HCT116 (cell line): Measurements from ENCODE around the gene CASP9.

ENCODE experiments used
- CTCF ChIP-seq, 3 experiments: fragments of 200-600 bp in 1 of 3; sonication (generic) in 1 of 3; IDR thresholded peaks in 2 of 3; conservative IDR thresholded peaks in 1 of 3; 2 replicates each; pipeline ENCODE4 v1.5.1; 2012 to 2017; ENCODE audit warnings: low read depth in 2 of 3, low read length in 2 of 3, antibody characterized with exemption in 1 of 3, borderline replicate concordance in 1 of 3, control low read depth in 1 of 3, mild to moderate bottlenecking in 1 of 3, mixed read lengths in 1 of 3, mixed run types in 1 of 3, moderate library complexity in 1 of 3; ENCODE audit not compliant: insufficient read depth in 1 of 3
- EGR1 ChIP-seq: IDR thresholded peaks from 2 replicates; pipeline ENCODE4 v1.6.1; 2012; ENCODE audit warnings: low read depth
- EZH2 ChIP-seq: fragments of 200-600 bp; sonication (generic); IDR thresholded peaks from 2 replicates; pipeline ENCODE4 v1.6.1; 2017; ENCODE audit warnings: antibody characterized with exemption, mixed run types
- FOSL1 ChIP-seq: IDR thresholded peaks from 2 replicates; pipeline ENCODE4 v1.6.1; 2012; ENCODE audit warnings: low read depth
- JUND ChIP-seq: IDR thresholded peaks from 2 replicates; pipeline ENCODE4 v1.6.1; 2012
- MAX ChIP-seq: IDR thresholded peaks from 2 replicates; pipeline ENCODE4 v1.6.1; 2012
- POLR2A ChIP-seq: IDR thresholded peaks from 2 replicates; pipeline ENCODE4 v1.7.0; 2011; ENCODE audit warnings: borderline replicate concordance; ENCODE audit not compliant: insufficient read depth, insufficient read length; ENCODE audit errors: extremely low read depth
- POLR2AphosphoS5 ChIP-seq: IDR thresholded peaks from 2 replicates; pipeline ENCODE4 v1.6.1; 2011; ENCODE audit warnings: mild to moderate bottlenecking, low read depth, low read length, moderate library complexity
- SIN3A ChIP-seq: IDR thresholded peaks from 2 replicates; pipeline ENCODE4 v1.6.1; 2012; ENCODE audit warnings: low read depth
- YY1 ChIP-seq: IDR thresholded peaks from 2 replicates; pipeline ENCODE4 v1.6.1; 2011; ENCODE audit warnings: low read length, low read depth, moderate library complexity, mild to moderate bottlenecking; ENCODE audit not compliant: insufficient replicate concordance; ENCODE audit errors: extremely low read depth

GRCh38 chr1:15452866-15453571 lies 71.0 kb downstream of the CASP9 start:
- TF ChIP-seq POLR2A, result no peak
- no peak for TF ChIP-seq EZH2
- TF ChIP-seq CTCF (IDR thresholded peaks at IDR 0.05 in 2 of 3, conservative IDR thresholded peaks at IDR 0.05 in 1 of 3; ENCODE audit: borderline replicate concordance in 1 of 3, insufficient read depth in 1 of 3, low read depth in 2 of 3, low read length in 2 of 3), result no peak
- TF ChIP-seq SIN3A, result no peak
- no peak for TF ChIP-seq POLR2AphosphoS5
- TF ChIP-seq FOSL1, result no peak
- TF ChIP-seq YY1, result no peak
- TF ChIP-seq JUND, result no peak
- no peak for TF ChIP-seq EGR1
- TF ChIP-seq MAX, result no peak
